HepG2 (cell line): ENCODE measurements around the gene KATNB1. TPM values are rescaled to one million over a fixed set of nuclear protein-coding genes. Genes with fewer than 3 reads are reported as not detected.

ENCODE experiments used
- AKAP8 ChIP-seq: sonication (generic); formaldehyde crosslinking; IDR thresholded peaks from 2 replicates; pipeline ENCODE4 v1.5.1; 2020; ENCODE audit warnings: mild to moderate bottlenecking, missing genetic modification reagents
- NFKB2 ChIP-seq: sonication (generic); formaldehyde crosslinking; IDR thresholded peaks from 2 replicates; pipeline ENCODE4 v1.4.0; 2020; ENCODE audit warnings: missing genetic modification reagents, borderline replicate concordance
- PAF1 ChIP-seq: IDR thresholded peaks from 2 replicates; pipeline ENCODE4 v1.6.1; 2016; ENCODE audit warnings: missing genetic modification reagents, missing compliant biosample characterization
- RBM39 ChIP-seq: fragments of 200-400 bp; formaldehyde crosslinking; IDR thresholded peaks from one replicate; pipeline ENCODE4 v1.6.1; 2018; ENCODE audit warnings: antibody characterized with exemption, mild to moderate bottlenecking, low read depth, low read length; ENCODE audit not compliant: poor library complexity, severe bottlenecking
- SOX6 ChIP-seq, 2 experiments: fragments of 450-650 bp in 1 of 2; sonication (generic) in 1 of 2; formaldehyde crosslinking in 1 of 2; IDR thresholded peaks; 2 replicates each; pipeline versions ENCODE4 v1.4.0 to v1.6.1; 2017 to 2020; ENCODE audit warnings: antibody characterized with exemption in 1 of 2, mild to moderate bottlenecking in 1 of 2, missing genetic modification reagents in 1 of 2
- TEAD3 ChIP-seq: optimal IDR thresholded peaks from 2 replicates; pipeline ENCODE3; 2016; ENCODE audit warnings: borderline replicate concordance
- ZFP90 ChIP-seq: sonication (generic); formaldehyde crosslinking; IDR thresholded peaks from 2 replicates; pipeline ENCODE4 v1.8.0; 2022; ENCODE audit warnings: missing genetic modification reagents, mild to moderate bottlenecking, inconsistent platforms, borderline replicate concordance
- ZNF605 ChIP-seq: sonication (generic); formaldehyde crosslinking; IDR thresholded peaks from 2 replicates; pipeline ENCODE4 v1.8.0; 2022; ENCODE audit warnings: mild to moderate bottlenecking, missing genetic modification reagents
- polyA plus RNA-seq, 8 experiments: library from polyadenylated mRNA; depleted of rRNA in 3 of 8; stranded (reverse) in 7 of 8; unstranded in 1 of 8; fragments of >200 nt; fragmentation: Illumina TruSeq in 4 of 8; extraction: Trizol in 4 of 8; gene quantifications; 2 replicates each; pipeline versions ENCODE4 v1.2.1 to v1.2.3, GENCODE V29; 2011 to 2016; ENCODE audit warnings: low read depth in 4 of 8, missing spikeins in 1 of 8, mixed read lengths in 1 of 8; ENCODE audit not compliant: insufficient read depth in 1 of 8
- total RNA-seq, 5 experiments: library from RNA; depleted of rRNA; stranded (reverse); fragments of >200 nt; fragmentation: Illumina TruSeq; extraction: Trizol; gene quantifications; 2 replicates each; pipeline ENCODE4 v1.2.3, GENCODE V29; 2016; ENCODE audit warnings: low read depth in 1 of 5
- TF ChIP-seq, protein P1 (sequence below): sonication (generic); formaldehyde crosslinking; IDR thresholded peaks from 2 replicates; pipeline ENCODE4 v1.4.0; 2020; ENCODE audit warnings: missing genetic modification reagents
- TF ChIP-seq, protein P2 (sequence below): sonication (generic); formaldehyde crosslinking; conservative IDR thresholded peaks from 2 replicates; pipeline ENCODE4 v1.8.1; 2023; ENCODE audit warnings: missing genetic modification reagents
- TF ChIP-seq, protein P3 (sequence below): sonication (generic); formaldehyde crosslinking; IDR thresholded peaks from 2 replicates; pipeline ENCODE4 v1.4.0; 2020; ENCODE audit warnings: missing genetic modification reagents
- TF ChIP-seq, protein P4 (sequence below): sonication (generic); formaldehyde crosslinking; IDR thresholded peaks from 2 replicates; pipeline ENCODE4 v1.5.1; 2020; ENCODE audit warnings: mild to moderate bottlenecking, missing genetic modification reagents, moderate library complexity

Gene KATNB1
- total and polyA plus RNA-seq, 2 of the 13 experiments (the other 11 are each of a cell fraction or from before 2014, with no cell fraction given) = 31.5 to 43.5 TPM

DNA sequence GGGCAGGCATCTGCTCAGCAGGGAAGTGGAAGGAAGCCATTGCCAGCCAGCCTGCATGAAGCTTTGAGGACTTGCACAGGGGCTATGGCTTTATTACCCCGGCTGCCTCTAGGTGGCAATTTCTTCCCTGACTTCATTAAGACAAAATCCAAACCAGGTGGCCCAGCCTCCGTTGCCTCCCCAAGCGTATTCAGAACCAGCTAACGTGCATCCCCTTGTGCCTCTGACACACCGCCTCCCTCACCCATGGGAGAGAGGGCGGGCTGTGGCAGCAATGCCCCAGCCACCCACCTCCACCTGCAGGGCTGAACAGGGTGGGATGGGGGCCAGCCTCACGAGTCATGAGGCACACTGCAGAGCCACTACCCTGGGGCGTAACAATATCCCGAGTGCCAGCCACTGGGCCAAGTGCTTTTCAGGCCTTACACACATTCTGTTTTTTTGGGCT is 59.9 kb downstream of the KATNB1 start (continued):
- TF ChIP-seq, protein P1, sequence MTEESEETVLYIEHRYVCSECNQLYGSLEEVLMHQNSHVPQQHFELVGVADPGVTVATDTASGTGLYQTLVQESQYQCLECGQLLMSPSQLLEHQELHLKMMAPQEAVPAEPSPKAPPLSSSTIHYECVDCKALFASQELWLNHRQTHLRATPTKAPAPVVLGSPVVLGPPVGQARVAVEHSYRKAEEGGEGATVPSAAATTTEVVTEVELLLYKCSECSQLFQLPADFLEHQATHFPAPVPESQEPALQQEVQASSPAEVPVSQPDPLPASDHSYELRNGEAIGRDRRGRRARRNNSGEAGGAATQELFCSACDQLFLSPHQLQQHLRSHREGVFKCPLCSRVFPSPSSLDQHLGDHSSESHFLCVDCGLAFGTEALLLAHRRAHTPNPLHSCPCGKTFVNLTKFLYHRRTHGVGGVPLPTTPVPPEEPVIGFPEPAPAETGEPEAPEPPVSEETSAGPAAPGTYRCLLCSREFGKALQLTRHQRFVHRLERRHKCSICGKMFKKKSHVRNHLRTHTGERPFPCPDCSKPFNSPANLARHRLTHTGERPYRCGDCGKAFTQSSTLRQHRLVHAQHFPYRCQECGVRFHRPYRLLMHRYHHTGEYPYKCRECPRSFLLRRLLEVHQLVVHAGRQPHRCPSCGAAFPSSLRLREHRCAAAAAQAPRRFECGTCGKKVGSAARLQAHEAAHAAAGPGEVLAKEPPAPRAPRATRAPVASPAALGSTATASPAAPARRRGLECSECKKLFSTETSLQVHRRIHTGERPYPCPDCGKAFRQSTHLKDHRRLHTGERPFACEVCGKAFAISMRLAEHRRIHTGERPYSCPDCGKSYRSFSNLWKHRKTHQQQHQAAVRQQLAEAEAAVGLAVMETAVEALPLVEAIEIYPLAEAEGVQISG (CRISPR knock-in tag) = peak; percentile 40
- TF ChIP-seq, protein P2, sequence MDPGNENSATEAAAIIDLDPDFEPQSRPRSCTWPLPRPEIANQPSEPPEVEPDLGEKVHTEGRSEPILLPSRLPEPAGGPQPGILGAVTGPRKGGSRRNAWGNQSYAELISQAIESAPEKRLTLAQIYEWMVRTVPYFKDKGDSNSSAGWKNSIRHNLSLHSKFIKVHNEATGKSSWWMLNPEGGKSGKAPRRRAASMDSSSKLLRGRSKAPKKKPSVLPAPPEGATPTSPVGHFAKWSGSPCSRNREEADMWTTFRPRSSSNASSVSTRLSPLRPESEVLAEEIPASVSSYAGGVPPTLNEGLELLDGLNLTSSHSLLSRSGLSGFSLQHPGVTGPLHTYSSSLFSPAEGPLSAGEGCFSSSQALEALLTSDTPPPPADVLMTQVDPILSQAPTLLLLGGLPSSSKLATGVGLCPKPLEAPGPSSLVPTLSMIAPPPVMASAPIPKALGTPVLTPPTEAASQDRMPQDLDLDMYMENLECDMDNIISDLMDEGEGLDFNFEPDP = no peak
- TF ChIP-seq ZNF605 (CRISPR knock-in tag) (peak; percentile 49; the same call in 1 of the 2 replicates), ZFP90 (CRISPR knock-in tag) (0 out of 2 replicates have a peak, but pooled peaks have one; percentile 63), PAF1 (no peak), AKAP8 (CRISPR knock-in tag) (peak; percentile 53; the same call in 1 of the 2 replicates), SOX6 (IDR thresholded peaks at IDR 0.05) (no peak), SOX6 (CRISPR knock-in tag; IDR thresholded peaks at IDR 0.05) (0 out of 2 replicates have a peak, but pooled peaks have one; percentile 9), TEAD3 (CRISPR knock-in tag) (peak; percentile 33), RBM39 (no peak), NFKB2 (CRISPR knock-in tag) (peak; percentile 15; the same call in 1 of the 2 replicates)
- TF ChIP-seq, protein P3, sequence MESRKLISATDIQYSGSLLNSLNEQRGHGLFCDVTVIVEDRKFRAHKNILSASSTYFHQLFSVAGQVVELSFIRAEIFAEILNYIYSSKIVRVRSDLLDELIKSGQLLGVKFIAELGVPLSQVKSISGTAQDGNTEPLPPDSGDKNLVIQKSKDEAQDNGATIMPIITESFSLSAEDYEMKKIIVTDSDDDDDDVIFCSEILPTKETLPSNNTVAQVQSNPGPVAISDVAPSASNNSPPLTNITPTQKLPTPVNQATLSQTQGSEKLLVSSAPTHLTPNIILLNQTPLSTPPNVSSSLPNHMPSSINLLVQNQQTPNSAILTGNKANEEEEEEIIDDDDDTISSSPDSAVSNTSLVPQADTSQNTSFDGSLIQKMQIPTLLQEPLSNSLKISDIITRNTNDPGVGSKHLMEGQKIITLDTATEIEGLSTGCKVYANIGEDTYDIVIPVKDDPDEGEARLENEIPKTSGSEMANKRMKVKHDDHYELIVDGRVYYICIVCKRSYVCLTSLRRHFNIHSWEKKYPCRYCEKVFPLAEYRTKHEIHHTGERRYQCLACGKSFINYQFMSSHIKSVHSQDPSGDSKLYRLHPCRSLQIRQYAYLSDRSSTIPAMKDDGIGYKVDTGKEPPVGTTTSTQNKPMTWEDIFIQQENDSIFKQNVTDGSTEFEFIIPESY (CRISPR knock-in tag) = peak; percentile 52; the same call in 1 of the 2 replicates
- TF ChIP-seq, protein P4, sequence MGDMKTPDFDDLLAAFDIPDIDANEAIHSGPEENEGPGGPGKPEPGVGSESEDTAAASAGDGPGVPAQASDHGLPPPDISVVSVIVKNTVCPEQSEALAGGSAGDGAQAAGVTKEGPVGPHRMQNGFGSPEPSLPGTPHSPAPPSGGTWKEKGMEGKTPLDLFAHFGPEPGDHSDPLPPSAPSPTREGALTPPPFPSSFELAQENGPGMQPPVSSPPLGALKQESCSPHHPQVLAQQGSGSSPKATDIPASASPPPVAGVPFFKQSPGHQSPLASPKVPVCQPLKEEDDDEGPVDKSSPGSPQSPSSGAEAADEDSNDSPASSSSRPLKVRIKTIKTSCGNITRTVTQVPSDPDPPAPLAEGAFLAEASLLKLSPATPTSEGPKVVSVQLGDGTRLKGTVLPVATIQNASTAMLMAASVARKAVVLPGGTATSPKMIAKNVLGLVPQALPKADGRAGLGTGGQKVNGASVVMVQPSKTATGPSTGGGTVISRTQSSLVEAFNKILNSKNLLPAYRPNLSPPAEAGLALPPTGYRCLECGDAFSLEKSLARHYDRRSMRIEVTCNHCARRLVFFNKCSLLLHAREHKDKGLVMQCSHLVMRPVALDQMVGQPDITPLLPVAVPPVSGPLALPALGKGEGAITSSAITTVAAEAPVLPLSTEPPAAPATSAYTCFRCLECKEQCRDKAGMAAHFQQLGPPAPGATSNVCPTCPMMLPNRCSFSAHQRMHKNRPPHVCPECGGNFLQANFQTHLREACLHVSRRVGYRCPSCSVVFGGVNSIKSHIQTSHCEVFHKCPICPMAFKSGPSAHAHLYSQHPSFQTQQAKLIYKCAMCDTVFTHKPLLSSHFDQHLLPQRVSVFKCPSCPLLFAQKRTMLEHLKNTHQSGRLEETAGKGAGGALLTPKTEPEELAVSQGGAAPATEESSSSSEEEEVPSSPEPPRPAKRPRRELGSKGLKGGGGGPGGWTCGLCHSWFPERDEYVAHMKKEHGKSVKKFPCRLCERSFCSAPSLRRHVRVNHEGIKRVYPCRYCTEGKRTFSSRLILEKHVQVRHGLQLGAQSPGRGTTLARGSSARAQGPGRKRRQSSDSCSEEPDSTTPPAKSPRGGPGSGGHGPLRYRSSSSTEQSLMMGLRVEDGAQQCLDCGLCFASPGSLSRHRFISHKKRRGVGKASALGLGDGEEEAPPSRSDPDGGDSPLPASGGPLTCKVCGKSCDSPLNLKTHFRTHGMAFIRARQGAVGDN (CRISPR knock-in tag) = peak; percentile 64
